Gastroesophageal sphincter (tissue), 3 donors: ENCODE results near the gene TDP1.

ENCODE experiments used
- POLR2A ChIP-seq, 2 donors: fragments of 450-650 bp; IDR thresholded peaks; one replicate each; pipeline ENCODE4 v1.6.1; 2017; ENCODE audit warnings: antibody characterized with exemption in 2 of 2, mild to moderate bottlenecking in 2 of 2, moderate library complexity in 1 of 2
- TF ChIP-seq, protein P1 (sequence below), 4 experiments: fragments of 200-600 bp in 2 of 4; fragments of 450-650 bp in 2 of 4; sonication (generic) in 1 of 4; IDR thresholded peaks; one replicate each; pipeline ENCODE4 v1.5.1; 2017 to 2019; ENCODE audit warnings: antibody characterized with exemption in 4 of 4, mild to moderate bottlenecking in 2 of 4, moderate library complexity in 2 of 4

DNA sequence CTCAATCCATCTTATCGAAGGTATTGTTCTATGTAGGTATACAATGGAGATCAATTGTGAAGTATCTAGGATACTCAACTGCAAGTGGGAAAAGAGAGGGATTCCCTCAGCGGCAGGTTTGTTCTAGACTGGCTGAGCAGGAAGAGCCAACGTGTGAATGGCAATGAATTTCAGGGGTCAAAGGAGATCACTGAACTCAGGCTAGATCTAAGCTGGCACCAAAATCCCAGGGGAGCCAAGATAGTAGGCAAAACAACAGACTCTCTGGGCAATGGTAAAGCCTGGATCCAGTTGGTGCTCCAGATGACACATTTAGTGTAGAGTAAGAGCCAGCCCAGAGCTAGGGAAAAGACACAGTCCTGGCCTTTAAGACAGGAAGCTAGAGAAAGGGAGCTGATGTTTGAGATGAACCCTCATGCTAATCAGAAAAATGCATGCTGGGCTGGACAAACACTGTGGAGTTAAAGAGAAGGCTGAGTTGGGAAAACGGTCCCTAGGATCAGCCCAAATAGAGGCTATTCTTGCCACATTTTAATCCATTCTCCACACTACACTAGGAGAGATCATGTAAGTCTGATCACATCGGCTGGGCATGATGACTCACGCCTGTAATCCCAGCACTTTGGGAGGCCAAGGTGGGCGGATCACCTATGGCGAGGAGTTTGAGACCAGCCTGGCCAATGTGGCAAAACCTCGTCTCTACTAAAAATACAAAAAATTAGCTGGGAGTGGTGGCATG lies 46.8 kb upstream of the TDP1 start:
- TF ChIP-seq, protein P1, sequence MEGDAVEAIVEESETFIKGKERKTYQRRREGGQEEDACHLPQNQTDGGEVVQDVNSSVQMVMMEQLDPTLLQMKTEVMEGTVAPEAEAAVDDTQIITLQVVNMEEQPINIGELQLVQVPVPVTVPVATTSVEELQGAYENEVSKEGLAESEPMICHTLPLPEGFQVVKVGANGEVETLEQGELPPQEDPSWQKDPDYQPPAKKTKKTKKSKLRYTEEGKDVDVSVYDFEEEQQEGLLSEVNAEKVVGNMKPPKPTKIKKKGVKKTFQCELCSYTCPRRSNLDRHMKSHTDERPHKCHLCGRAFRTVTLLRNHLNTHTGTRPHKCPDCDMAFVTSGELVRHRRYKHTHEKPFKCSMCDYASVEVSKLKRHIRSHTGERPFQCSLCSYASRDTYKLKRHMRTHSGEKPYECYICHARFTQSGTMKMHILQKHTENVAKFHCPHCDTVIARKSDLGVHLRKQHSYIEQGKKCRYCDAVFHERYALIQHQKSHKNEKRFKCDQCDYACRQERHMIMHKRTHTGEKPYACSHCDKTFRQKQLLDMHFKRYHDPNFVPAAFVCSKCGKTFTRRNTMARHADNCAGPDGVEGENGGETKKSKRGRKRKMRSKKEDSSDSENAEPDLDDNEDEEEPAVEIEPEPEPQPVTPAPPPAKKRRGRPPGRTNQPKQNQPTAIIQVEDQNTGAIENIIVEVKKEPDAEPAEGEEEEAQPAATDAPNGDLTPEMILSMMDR (IDR thresholded peaks at IDR 0.05), result no peak
- TF ChIP-seq POLR2A (IDR thresholded peaks at IDR 0.05), result no peak
